ENCODE results near the gene SLC48A1. TPM values are rescaled to one million over a fixed set of nuclear protein-coding genes. Genes with fewer than 3 reads are reported as not detected.

The SLC48A1 gene
- total and polyA plus RNA-seq, 2 experiments from 2014 or later = 26.2 to 29.2 TPM

GRCh38 chr12:47731723-47732122 lies 41.3 kb upstream of the SLC48A1 start:
- H3K36me3 ChIP-seq = no peaks in the 10 kb centered on the region
- DNase-seq (ENCODE audit: low read depth in 1 of 2, low spot score in 1 of 2) = no peak
- H3K9me3 ChIP-seq (ENCODE audit: low read depth) = no peaks in the 10 kb centered on the region
- no peak overlapping the region for H3K4me3 ChIP-seq
- no peak overlapping the region for H3K27ac ChIP-seq
- TF ChIP-seq, protein P1, sequence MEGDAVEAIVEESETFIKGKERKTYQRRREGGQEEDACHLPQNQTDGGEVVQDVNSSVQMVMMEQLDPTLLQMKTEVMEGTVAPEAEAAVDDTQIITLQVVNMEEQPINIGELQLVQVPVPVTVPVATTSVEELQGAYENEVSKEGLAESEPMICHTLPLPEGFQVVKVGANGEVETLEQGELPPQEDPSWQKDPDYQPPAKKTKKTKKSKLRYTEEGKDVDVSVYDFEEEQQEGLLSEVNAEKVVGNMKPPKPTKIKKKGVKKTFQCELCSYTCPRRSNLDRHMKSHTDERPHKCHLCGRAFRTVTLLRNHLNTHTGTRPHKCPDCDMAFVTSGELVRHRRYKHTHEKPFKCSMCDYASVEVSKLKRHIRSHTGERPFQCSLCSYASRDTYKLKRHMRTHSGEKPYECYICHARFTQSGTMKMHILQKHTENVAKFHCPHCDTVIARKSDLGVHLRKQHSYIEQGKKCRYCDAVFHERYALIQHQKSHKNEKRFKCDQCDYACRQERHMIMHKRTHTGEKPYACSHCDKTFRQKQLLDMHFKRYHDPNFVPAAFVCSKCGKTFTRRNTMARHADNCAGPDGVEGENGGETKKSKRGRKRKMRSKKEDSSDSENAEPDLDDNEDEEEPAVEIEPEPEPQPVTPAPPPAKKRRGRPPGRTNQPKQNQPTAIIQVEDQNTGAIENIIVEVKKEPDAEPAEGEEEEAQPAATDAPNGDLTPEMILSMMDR (IDR thresholded peaks at IDR 0.05; ENCODE audit: low read depth, low read length) = no peak
- H3K4me1 ChIP-seq (ENCODE audit: low read depth) = peaks cover 11% of the 10 kb centered on the region
- no peaks in the 10 kb centered on the region for H3K27me3 ChIP-seq

- TF ChIP-seq, protein P1 (IDR thresholded peaks at IDR 0.05; ENCODE audit: low read depth, low read length) = no peak
- DNase-seq (ENCODE audit: low read depth in 1 of 2, low spot score in 1 of 2) = no peak
- H3K9me3 ChIP-seq (ENCODE audit: low read depth) = no peaks in the 10 kb centered on the region
- no peak overlapping the region for H3K4me3 ChIP-seq
- no peak overlapping the region for H3K27ac ChIP-seq
- H3K27me3 ChIP-seq = no peaks in the 10 kb centered on the region
- no peaks in the 10 kb centered on the region for H3K36me3 ChIP-seq
- peaks cover 18% of the 10 kb centered on the region for H3K4me1 ChIP-seq (ENCODE audit: low read depth)
Observed at GRCh38 chr12:47732504-47732903, 40.5 kb upstream of the SLC48A1 start.

DNA sequence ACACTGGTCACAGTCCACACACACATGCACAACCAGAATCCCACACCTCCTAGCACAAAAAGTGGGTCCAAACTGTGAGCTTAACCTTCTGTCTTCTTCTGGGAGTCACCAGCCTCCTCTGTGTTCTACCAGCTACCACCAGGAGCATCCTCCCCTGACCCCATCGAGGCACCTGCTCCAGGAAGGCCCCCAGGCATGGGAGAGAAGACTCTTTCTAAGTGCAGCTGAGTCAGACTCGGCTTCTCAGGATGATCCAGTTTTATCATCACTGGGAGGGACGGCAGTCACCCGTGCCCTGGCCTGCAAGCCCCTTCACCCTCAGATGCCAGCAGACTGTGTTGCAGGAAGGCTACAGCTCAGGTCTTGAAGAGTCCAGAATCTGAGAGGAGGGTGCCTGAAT lies 39.9 kb upstream of the SLC48A1 start:
- no peak overlapping the region for H3K4me3 ChIP-seq
- no peaks in the 10 kb centered on the region for H3K27me3 ChIP-seq
- no peaks in the 10 kb centered on the region for H3K9me3 ChIP-seq (ENCODE audit: low read depth)
- no peak overlapping the region for H3K27ac ChIP-seq
- TF ChIP-seq, protein P1 (IDR thresholded peaks at IDR 0.05; ENCODE audit: low read depth, low read length) = no peak
- no peak for DNase-seq (ENCODE audit: low read depth in 1 of 2, low spot score in 1 of 2)
- H3K36me3 ChIP-seq = no peaks in the 10 kb centered on the region
- peaks cover 19% of the 10 kb centered on the region for H3K4me1 ChIP-seq (ENCODE audit: low read depth)

DNA sequence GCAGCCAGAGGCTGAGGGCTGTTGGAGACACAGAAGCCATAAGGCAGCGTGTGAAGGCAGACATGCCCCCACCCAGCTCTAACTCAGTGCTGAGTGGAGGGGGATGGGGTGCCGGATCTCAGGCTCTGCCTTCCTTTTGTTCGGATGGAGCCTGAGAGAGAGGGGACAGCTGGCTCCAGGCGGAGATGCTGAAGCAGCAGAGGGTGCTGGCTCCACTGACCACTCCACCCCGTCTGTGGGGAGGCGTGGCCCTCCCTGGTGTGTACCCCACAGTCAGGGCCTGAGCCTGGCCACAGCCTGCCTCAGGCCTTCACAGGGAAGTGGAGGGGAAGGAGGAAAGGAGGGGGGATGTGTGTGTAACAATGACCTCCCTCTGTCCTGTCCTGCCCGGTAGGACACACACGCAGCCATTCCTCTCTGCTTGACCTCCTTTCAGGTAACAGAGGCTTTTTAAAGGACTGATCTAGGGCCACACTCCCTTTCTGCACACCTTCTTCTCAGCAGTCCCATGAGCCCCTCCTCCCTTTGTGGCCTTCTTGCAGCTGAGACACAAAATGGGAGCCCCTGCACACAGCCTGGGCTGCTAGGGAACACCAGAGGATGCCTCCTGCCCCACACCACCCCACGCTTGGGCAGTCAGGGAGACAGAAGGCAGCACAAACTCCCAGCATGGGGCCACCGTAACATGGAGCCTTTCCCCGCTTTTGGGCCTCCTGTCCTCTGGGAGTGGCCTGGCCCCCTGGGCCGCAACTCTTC lies 38.1 kb upstream of the SLC48A1 start:
- peak in 1 of 2 donors; percentile 45 for DNase-seq (ENCODE audit: low read depth in 1 of 2, low spot score in 1 of 2)

DNA sequence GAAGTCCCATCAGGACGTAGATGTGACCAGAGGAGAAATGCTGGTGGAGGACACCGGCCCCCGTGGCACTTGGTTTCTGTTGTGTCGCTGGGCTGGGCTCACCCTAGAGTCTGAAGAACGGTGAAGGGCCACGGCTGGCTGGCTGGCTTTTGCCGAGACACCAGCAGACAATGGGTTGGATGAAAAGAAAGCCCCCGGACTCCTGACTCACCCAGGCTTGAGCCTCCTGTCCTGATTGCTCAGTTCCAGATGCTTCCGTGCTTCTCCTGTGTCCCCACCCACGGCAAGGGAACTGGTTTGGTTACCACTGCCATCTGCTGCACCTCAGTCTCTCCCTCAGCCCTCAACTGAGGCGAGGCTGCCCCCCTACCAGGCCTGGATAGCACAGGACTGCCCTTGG lies 37.4 kb upstream of the SLC48A1 start:
- Histone ChIP-seq H3K4me3 (no peak overlapping the region), H3K27me3 (no peaks in the 10 kb centered on the region), H3K4me1 (ENCODE audit: low read depth) (peaks cover 18% of the 10 kb centered on the region), H3K27ac (no peak overlapping the region), H3K9me3 (ENCODE audit: low read depth) (no peaks in the 10 kb centered on the region), H3K36me3 (no peaks in the 10 kb centered on the region)
- TF ChIP-seq, protein P1 (IDR thresholded peaks at IDR 0.05; ENCODE audit: low read depth, low read length) = no peak
- DNase-seq (ENCODE audit: low read depth in 1 of 2, low spot score in 1 of 2) = no peak

More for the DNA sequence above, 38.1 kb upstream of the SLC48A1 start:
- no peaks in the 10 kb centered on the region for H3K36me3 ChIP-seq
- no peak overlapping the region for H3K4me3 ChIP-seq
- H3K4me1 ChIP-seq (ENCODE audit: low read depth) = peaks cover 19% of the 10 kb centered on the region
- H3K9me3 ChIP-seq (ENCODE audit: low read depth) = no peaks in the 10 kb centered on the region
- H3K27me3 ChIP-seq = no peaks in the 10 kb centered on the region
- TF ChIP-seq, protein P1 (IDR thresholded peaks at IDR 0.05; ENCODE audit: low read depth, low read length) = no peak
- no peak overlapping the region for H3K27ac ChIP-seq
